ENCODE measurements around the gene PARVB. TPM values are rescaled to one million over a fixed set of nuclear protein-coding genes. Genes with fewer than 3 reads are reported as not detected.

Gene PARVB
- total and polyA plus RNA-seq, 2 donors (not counting 1 experiment from before 2014, with no cell fraction given): 12.1 to 47.3 TPM

DNA sequence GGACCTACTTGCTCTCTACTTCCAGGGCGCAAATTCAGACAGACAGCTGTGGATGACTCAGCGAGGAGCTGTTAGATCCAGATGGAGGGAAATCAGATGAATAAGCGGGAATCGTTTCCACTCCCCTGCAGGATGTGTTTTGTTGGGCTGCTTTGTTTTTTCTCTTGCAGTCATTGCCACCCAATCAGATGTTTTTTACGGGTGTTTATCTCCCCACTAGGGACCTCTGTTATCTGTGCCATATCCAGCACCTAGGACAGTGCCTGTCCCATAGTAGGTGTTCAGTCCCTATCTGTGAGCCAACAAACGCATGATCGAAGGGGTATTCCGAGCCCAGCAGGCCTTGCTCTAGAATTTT, 105.5 kb downstream of the PARVB start:
- Histone ChIP-seq H3K4me1 (ENCODE audit: control insufficient read depth, extremely low read depth, insufficient read depth, low read length) (no peaks in the 10 kb centered on the region), H4K20me1 (ENCODE audit: control insufficient read depth, extremely low read depth, insufficient read depth, low read length) (no peaks in the 10 kb centered on the region), H3K27ac (ENCODE audit: insufficient read depth, low read length) (no peak overlapping the region), H3K27me3 (ENCODE audit: control insufficient read depth, insufficient read depth, low read length) (no peaks in the 10 kb centered on the region), H3K4me2 (ENCODE audit: extremely low read depth, insufficient read depth, low read length) (no peak overlapping the region), H3K9me3 (ENCODE audit: control insufficient read depth, insufficient read depth, low read depth, low read length) (no peaks in the 10 kb centered on the region), H3K36me3 (ENCODE audit: control insufficient read depth, insufficient read depth, low read length) (no peaks in the 10 kb centered on the region), H2AFZ (ENCODE audit: low read length) (no peak overlapping the region), H3K9ac (ENCODE audit: insufficient read depth, low read length) (no peak overlapping the region), H3K79me2 (ENCODE audit: control insufficient read depth, insufficient read depth, low read length) (no peaks in the 10 kb centered on the region), H3K4me3 (replicated peaks in 1 of 4; ENCODE audit: control extremely low read depth in 1 of 4, insufficient read depth in 1 of 4, low read depth in 3 of 4, low read length in 4 of 4) (no peak overlapping the region)
- peak; percentile 29 to 75 for DNase-seq (ENCODE audit: low read depth in 2 of 2)
- no peak for TF ChIP-seq EZH2 (IDR thresholded peaks at IDR 0.05; ENCODE audit: low read length, missing control alignments)
- TF ChIP-seq, protein P1, sequence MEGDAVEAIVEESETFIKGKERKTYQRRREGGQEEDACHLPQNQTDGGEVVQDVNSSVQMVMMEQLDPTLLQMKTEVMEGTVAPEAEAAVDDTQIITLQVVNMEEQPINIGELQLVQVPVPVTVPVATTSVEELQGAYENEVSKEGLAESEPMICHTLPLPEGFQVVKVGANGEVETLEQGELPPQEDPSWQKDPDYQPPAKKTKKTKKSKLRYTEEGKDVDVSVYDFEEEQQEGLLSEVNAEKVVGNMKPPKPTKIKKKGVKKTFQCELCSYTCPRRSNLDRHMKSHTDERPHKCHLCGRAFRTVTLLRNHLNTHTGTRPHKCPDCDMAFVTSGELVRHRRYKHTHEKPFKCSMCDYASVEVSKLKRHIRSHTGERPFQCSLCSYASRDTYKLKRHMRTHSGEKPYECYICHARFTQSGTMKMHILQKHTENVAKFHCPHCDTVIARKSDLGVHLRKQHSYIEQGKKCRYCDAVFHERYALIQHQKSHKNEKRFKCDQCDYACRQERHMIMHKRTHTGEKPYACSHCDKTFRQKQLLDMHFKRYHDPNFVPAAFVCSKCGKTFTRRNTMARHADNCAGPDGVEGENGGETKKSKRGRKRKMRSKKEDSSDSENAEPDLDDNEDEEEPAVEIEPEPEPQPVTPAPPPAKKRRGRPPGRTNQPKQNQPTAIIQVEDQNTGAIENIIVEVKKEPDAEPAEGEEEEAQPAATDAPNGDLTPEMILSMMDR (conservative IDR thresholded peaks at IDR 0.05 in 1 of 2, IDR thresholded peaks at IDR 0.05 in 1 of 2; ENCODE audit: low read depth in 1 of 2, low read length in 2 of 2): no peak

DNA sequence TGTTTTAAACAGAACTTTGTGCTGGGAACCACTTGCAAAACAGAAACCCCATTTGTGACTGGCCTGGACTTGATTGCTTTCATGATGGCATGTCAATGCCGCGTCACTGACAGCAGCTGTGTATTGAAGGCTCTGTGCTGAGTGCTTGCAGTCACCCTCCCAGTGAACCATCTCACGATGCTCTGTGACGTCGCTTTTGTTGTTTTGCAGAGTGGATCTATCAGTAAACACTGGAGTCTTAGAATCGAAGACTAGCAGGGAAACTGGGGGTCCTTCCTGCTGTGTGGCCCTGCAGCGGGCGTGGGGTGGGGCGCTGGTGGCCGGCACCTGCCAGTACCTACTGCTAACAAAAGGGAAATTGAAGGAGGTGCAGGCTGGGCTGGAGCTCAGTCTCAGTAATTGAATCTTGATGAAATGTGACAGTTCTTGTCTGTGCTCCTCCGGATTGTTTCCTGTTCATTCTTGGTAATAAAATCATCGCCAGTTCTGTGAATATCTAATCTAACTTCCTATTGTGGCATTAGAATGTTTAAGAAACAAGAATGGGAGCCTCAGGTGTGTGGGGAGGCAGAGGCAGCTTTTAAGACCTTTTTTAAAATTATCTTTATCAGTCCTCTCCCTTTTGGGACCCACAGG, 106.1 kb downstream of the PARVB start:
- TF ChIP-seq EZH2 (IDR thresholded peaks at IDR 0.05; ENCODE audit: low read length, missing control alignments): no peak
- TF ChIP-seq, protein P1 (conservative IDR thresholded peaks at IDR 0.05 in 1 of 2, IDR thresholded peaks at IDR 0.05 in 1 of 2; ENCODE audit: low read depth in 1 of 2, low read length in 2 of 2): no peak
- Histone ChIP-seq H3K9me3 (ENCODE audit: control insufficient read depth, insufficient read depth, low read depth, low read length) (no peaks in the 10 kb centered on the region), H3K9ac (ENCODE audit: insufficient read depth, low read length) (no peak overlapping the region), H3K4me2 (ENCODE audit: extremely low read depth, insufficient read depth, low read length) (no peak overlapping the region), H3K27ac (ENCODE audit: insufficient read depth, low read length) (no peak overlapping the region), H3K79me2 (ENCODE audit: control insufficient read depth, insufficient read depth, low read length) (no peaks in the 10 kb centered on the region), H2AFZ (ENCODE audit: low read length) (no peak overlapping the region), H3K36me3 (ENCODE audit: control insufficient read depth, insufficient read depth, low read length) (no peaks in the 10 kb centered on the region), H4K20me1 (ENCODE audit: control insufficient read depth, extremely low read depth, insufficient read depth, low read length) (no peaks in the 10 kb centered on the region), H3K4me3 (replicated peaks in 1 of 4; ENCODE audit: control extremely low read depth in 1 of 4, insufficient read depth in 1 of 4, low read depth in 3 of 4, low read length in 4 of 4) (no peak overlapping the region), H3K4me1 (ENCODE audit: control insufficient read depth, extremely low read depth, insufficient read depth, low read length) (no peaks in the 10 kb centered on the region), H3K27me3 (ENCODE audit: control insufficient read depth, insufficient read depth, low read length) (no peaks in the 10 kb centered on the region)
- peak in 1 of 2 donors; percentile 27 for DNase-seq (ENCODE audit: low read depth in 2 of 2)

DNA sequence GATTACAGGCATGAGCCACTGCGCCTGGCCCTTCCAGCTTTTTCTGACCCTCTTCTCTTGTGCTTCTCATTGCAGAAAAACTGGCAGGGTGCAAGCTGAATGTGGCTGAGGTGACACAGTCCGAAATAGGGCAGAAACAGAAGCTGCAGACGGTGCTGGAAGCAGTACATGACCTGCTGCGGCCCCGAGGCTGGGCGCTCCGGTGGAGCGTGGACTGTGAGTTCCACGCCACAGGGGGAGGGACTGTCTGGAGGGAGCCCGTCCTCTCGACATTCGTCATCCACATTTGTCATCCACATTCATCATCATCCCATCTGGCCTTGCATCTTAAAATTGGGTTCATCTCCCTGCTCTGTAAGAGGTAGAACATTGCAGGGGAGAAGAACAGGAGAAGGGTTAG, 107.3 kb downstream of the PARVB start:
- H3K9me3 ChIP-seq (ENCODE audit: control insufficient read depth, insufficient read depth, low read depth, low read length): no peaks in the 10 kb centered on the region
- no peaks in the 10 kb centered on the region for H4K20me1 ChIP-seq (ENCODE audit: control insufficient read depth, extremely low read depth, insufficient read depth, low read length)

More for the DNA sequence above, 107.3 kb downstream of the PARVB start:
- no peak for DNase-seq (ENCODE audit: low read depth in 2 of 2)
- H3K27me3 ChIP-seq (ENCODE audit: control insufficient read depth, insufficient read depth, low read length): no peaks in the 10 kb centered on the region
- H3K27ac ChIP-seq (ENCODE audit: insufficient read depth, low read length): no peak overlapping the region
- H3K9ac ChIP-seq (ENCODE audit: insufficient read depth, low read length): no peak overlapping the region
- no peaks in the 10 kb centered on the region for H3K4me1 ChIP-seq (ENCODE audit: control insufficient read depth, extremely low read depth, insufficient read depth, low read length)
- no peak overlapping the region for H3K4me2 ChIP-seq (ENCODE audit: extremely low read depth, insufficient read depth, low read length)
- no peak overlapping the region for H2AFZ ChIP-seq (ENCODE audit: low read length)
- no peaks in the 10 kb centered on the region for H3K36me3 ChIP-seq (ENCODE audit: control insufficient read depth, insufficient read depth, low read length)
- H3K4me3 ChIP-seq (replicated peaks in 1 of 4; ENCODE audit: control extremely low read depth in 1 of 4, insufficient read depth in 1 of 4, low read depth in 3 of 4, low read length in 4 of 4): no peak overlapping the region
- TF ChIP-seq EZH2 (IDR thresholded peaks at IDR 0.05; ENCODE audit: low read length, missing control alignments): no peak
- TF ChIP-seq, protein P1 (conservative IDR thresholded peaks at IDR 0.05 in 1 of 2, IDR thresholded peaks at IDR 0.05 in 1 of 2; ENCODE audit: low read depth in 1 of 2, low read length in 2 of 2): no peak
- H3K79me2 ChIP-seq (ENCODE audit: control insufficient read depth, insufficient read depth, low read length): no peaks in the 10 kb centered on the region
